ENCODE results near the gene ANKRD52.

Gene ANKRD52

GRCh38 chr12:56236091-56236490 lies 22.1 kb downstream of the ANKRD52 start:
- peak overlapping the region; percentile 7; the same call in 1 of the 2 replicates for H3K27ac ChIP-seq
- TF ChIP-seq CTCF (conservative IDR thresholded peaks at IDR 0.05; ENCODE audit: low read depth), result no peak
- ChIA-PET CTCF (interaction anchor here (0.7 kb wide), 2 partner anchors 42 to 304 kb away, joined by 3 read pairs; no protein-coding TSS in a partner anchor), POLR2A (ENCODE audit: low non-redundant PET) (no interaction called here)
- no peak for DNase-seq (ENCODE audit: low spot score)

GRCh38 chr12:56234746-56235436 lies 23.3 kb downstream of the ANKRD52 start:
- no peak overlapping the region for H3K27ac ChIP-seq
- CTCF ChIA-PET, result interaction anchor here (0.6 kb wide), 1 partner anchor 100 kb away, joined by 3 read pairs; no protein-coding TSS in a partner anchor
- no peak for TF ChIP-seq CTCF (conservative IDR thresholded peaks at IDR 0.05; ENCODE audit: low read depth)
- no peak for DNase-seq (ENCODE audit: low spot score)
- POLR2A ChIA-PET (ENCODE audit: low non-redundant PET), result no interaction called here

GRCh38 chr12:56231184-56231582 lies 27.0 kb downstream of the ANKRD52 start:
- ChIA-PET CTCF (no interaction called here), POLR2A (ENCODE audit: low non-redundant PET) (no interaction called here)
- no peak overlapping the region for H3K27ac ChIP-seq
- TF ChIP-seq CTCF (conservative IDR thresholded peaks at IDR 0.05; ENCODE audit: low read depth), result no peak
- no peak for DNase-seq (ENCODE audit: low spot score)

- ChIA-PET CTCF (no interaction called here), POLR2A (ENCODE audit: low non-redundant PET) (interaction anchor here (0.8 kb wide), 1 partner anchor 28 kb away, joined by 4 read pairs; no protein-coding TSS in a partner anchor)
- no peak for TF ChIP-seq CTCF (conservative IDR thresholded peaks at IDR 0.05; ENCODE audit: low read depth)
- no peak for DNase-seq (ENCODE audit: low spot score)
- no peak overlapping the region for H3K27ac ChIP-seq
Observed at GRCh38 chr12:56230432-56231183, 27.6 kb downstream of the ANKRD52 start.

GRCh38 chr12:56229916-56230431 lies 28.2 kb downstream of the ANKRD52 start, which contains the start of gene SLC39A5:
TSS of gene SLC39A5 (plus strand) at chr12:56230051. CDS start at chr12:56231275, 1,224 bp downstream.
- ChIA-PET POLR2A (ENCODE audit: low non-redundant PET) (interaction anchor here (0.8 kb wide), 1 partner anchor 28 kb away, joined by 4 read pairs; no protein-coding TSS in a partner anchor), CTCF (no interaction called here)
- H3K27ac ChIP-seq, result no peak within 1 kb of the TSS
- TF ChIP-seq CTCF (conservative IDR thresholded peaks at IDR 0.05; ENCODE audit: low read depth), result no peak
- DNase-seq (ENCODE audit: low spot score), result no peak

GRCh38 chr12:56229082-56229481 lies 29.1 kb downstream of the ANKRD52 start:
- CTCF ChIA-PET, result no interaction called here
- H3K27ac ChIP-seq, result no peak overlapping the region
- POLR2A ChIA-PET (ENCODE audit: low non-redundant PET), result interaction anchor here (0.7 kb wide), 1 partner anchor 19 kb away, joined by 3 read pairs; no protein-coding TSS in a partner anchor
- TF ChIP-seq CTCF (conservative IDR thresholded peaks at IDR 0.05; ENCODE audit: low read depth), result no peak
- no peak for DNase-seq (ENCODE audit: low spot score)
